ENCODE measurements around the gene FASTKD2.

DNA sequence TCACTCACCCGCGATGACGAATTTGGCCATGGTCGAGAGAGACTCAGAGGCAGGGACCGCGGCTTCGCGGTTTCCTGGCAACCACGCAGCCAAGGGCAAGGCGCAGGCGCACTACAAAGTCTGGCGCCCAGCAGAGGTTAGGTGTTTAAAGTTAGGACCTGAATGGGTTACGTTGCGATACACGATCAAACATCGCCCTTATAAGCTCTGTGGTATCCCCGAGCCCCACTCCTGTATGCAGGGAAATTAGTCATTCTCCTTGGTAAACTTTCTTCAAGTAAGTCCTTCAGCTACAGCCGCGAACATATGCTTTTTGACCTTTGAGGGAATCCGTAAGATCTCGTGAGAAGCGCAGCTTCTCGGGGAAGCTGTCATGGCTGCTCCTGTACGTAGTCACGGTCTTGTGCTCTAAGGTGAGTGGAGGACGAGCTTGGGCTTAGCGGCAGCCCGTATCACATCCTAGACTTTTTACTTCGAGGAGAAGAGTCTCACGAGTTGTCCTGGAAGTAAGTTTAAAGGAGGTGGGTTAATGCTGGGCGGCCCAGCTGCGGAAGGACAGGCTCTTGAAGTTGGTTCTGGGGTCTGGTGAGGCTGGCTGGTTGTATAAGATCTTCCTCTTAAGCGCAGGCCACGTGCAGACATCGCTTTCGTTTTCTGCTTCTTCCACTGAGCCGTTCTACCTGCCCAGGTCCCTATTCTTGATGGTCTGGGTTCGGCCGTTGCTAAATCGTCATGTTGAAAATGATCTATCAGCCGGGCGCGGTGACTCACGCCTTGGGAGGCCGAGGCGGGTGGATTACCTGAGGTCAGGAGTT, at the start of gene FASTKD2, which contains the start of gene MDH1B:
- TF ChIP-seq CTCF (IDR thresholded peaks at IDR 0.05; ENCODE audit: low read length) = no peak
- no peak for TF ChIP-seq EZH2 (optimal IDR thresholded peaks at IDR 0.05; ENCODE audit: low read depth, low read length)
